SK-N-SH treated with all-trans-retinoic acid at 6 μM for 48 hours (cell line): ENCODE measurements around the gene PPFIA1.

Source experiments
- ATAC-seq: fragments of 200-7000 bp; cut with Tn5 transposase; 3 replicates; pipeline ENCODE4 v1.9.1; 2020; ENCODE audit warnings: mild to moderate bottlenecking, moderate library complexity
- ARNTL ChIP-seq: fragments of 450-650 bp; formaldehyde crosslinking; IDR thresholded peaks from 2 replicates; pipeline ENCODE4 v1.5.0; 2020; ENCODE audit warnings: low read depth, mild to moderate bottlenecking, moderate library complexity, borderline replicate concordance
- CSDC2 ChIP-seq: fragments of 250-450 bp; sonication (Bioruptor Pico); IDR thresholded peaks from 2 replicates; pipeline ENCODE4 v1.5.0; 2020; ENCODE audit warnings: mild to moderate bottlenecking, moderate library complexity
- ESRRG ChIP-seq: fragments of 250-450 bp; sonication (Bioruptor Pico); IDR thresholded peaks from 2 replicates; pipeline ENCODE4 v1.6.1; 2021; ENCODE audit warnings: mild to moderate bottlenecking
- GLIS3 ChIP-seq: fragments of 250-450 bp; sonication (Bioruptor Pico); IDR thresholded peaks from 2 replicates; pipeline ENCODE4 v1.5.0; 2020; ENCODE audit warnings: mild to moderate bottlenecking, moderate library complexity
- ISL1 ChIP-seq: fragments of 250-450 bp; sonication (Bioruptor Pico); IDR thresholded peaks from 2 replicates; pipeline ENCODE4 v2.1.2; 2022; ENCODE audit warnings: mild to moderate bottlenecking, moderate library complexity
- OSR1 ChIP-seq: fragments of 250-450 bp; sonication (Bioruptor Pico); IDR thresholded peaks from 2 replicates; pipeline ENCODE4 v1.8.0; 2022; ENCODE audit warnings: moderate library complexity, mild to moderate bottlenecking, inconsistent platforms
- RARB ChIP-seq: fragments of 250-450 bp; sonication (Bioruptor Pico); IDR thresholded peaks from 2 replicates; pipeline ENCODE4 v1.8.0; 2021; ENCODE audit warnings: mild to moderate bottlenecking, moderate library complexity
- SNAI2 ChIP-seq: fragments of 250-450 bp; sonication (Bioruptor Pico); IDR thresholded peaks from 2 replicates; pipeline ENCODE4 v1.5.0; 2020; ENCODE audit warnings: mild to moderate bottlenecking, moderate library complexity
- TCF4 ChIP-seq: fragments of 250-450 bp; sonication (Bioruptor Pico); IDR thresholded peaks from 2 replicates; pipeline ENCODE4 v1.8.0; 2021; ENCODE audit warnings: mild to moderate bottlenecking, moderate library complexity, borderline replicate concordance
- TOX ChIP-seq: fragments of 250-450 bp; sonication (Bioruptor Pico); IDR thresholded peaks from 2 replicates; pipeline ENCODE4 v1.8.0; 2021; ENCODE audit warnings: mild to moderate bottlenecking, moderate library complexity, borderline replicate concordance
- ZC3H10 ChIP-seq: fragments of 250-450 bp; sonication (Bioruptor Pico); IDR thresholded peaks from 2 replicates; pipeline ENCODE4 v1.5.1; 2021; ENCODE audit warnings: mild to moderate bottlenecking, moderate library complexity
- ZFP3 ChIP-seq: fragments of 250-450 bp; sonication (Bioruptor Pico); IDR thresholded peaks from 2 replicates; pipeline ENCODE4 v1.5.0; 2020; ENCODE audit warnings: mild to moderate bottlenecking, moderate library complexity
- ZFP30 ChIP-seq: fragments of 450-650 bp; formaldehyde crosslinking; IDR thresholded peaks from 2 replicates; pipeline ENCODE4 v1.5.0; 2022; ENCODE audit warnings: mild to moderate bottlenecking, moderate library complexity
- ZNF565 ChIP-seq: fragments of 450-650 bp; formaldehyde crosslinking; conservative IDR thresholded peaks from 2 replicates; pipeline ENCODE4 v1.5.0; 2020; ENCODE audit warnings: low read depth, mild to moderate bottlenecking, moderate library complexity
- ZNF70 ChIP-seq: fragments of 450-650 bp; formaldehyde crosslinking; IDR thresholded peaks from 2 replicates; pipeline ENCODE4 v1.5.0; 2020; ENCODE audit warnings: mild to moderate bottlenecking, moderate library complexity
- ZNF8 ChIP-seq: fragments of 450-650 bp; formaldehyde crosslinking; IDR thresholded peaks from 2 replicates; pipeline ENCODE4 v1.5.0; 2020; ENCODE audit warnings: mild to moderate bottlenecking, moderate library complexity
- TF ChIP-seq, protein P1 (sequence below): fragments of 250-450 bp; sonication (Bioruptor Pico); IDR thresholded peaks from 2 replicates; pipeline ENCODE4 v1.8.0; 2020; ENCODE audit warnings: mild to moderate bottlenecking, moderate library complexity, borderline replicate concordance
- TF ChIP-seq, protein P2 (sequence below): fragments of 250-450 bp; sonication (Bioruptor Pico); IDR thresholded peaks from 2 replicates; pipeline ENCODE4 v1.5.1; 2021; ENCODE audit warnings: mild to moderate bottlenecking, moderate library complexity
- TF ChIP-seq, protein P3 (sequence below): fragments of 250-450 bp; sonication (Bioruptor Pico); IDR thresholded peaks from 2 replicates; pipeline ENCODE4 v1.5.0; 2020; ENCODE audit warnings: mild to moderate bottlenecking, moderate library complexity
- TF ChIP-seq, protein P4 (sequence below): fragments of 250-450 bp; sonication (Bioruptor Pico); IDR thresholded peaks from 2 replicates; pipeline ENCODE4 v1.8.0; 2021; ENCODE audit warnings: low read depth, mild to moderate bottlenecking, moderate library complexity, borderline replicate concordance

Gene PPFIA1

DNA sequence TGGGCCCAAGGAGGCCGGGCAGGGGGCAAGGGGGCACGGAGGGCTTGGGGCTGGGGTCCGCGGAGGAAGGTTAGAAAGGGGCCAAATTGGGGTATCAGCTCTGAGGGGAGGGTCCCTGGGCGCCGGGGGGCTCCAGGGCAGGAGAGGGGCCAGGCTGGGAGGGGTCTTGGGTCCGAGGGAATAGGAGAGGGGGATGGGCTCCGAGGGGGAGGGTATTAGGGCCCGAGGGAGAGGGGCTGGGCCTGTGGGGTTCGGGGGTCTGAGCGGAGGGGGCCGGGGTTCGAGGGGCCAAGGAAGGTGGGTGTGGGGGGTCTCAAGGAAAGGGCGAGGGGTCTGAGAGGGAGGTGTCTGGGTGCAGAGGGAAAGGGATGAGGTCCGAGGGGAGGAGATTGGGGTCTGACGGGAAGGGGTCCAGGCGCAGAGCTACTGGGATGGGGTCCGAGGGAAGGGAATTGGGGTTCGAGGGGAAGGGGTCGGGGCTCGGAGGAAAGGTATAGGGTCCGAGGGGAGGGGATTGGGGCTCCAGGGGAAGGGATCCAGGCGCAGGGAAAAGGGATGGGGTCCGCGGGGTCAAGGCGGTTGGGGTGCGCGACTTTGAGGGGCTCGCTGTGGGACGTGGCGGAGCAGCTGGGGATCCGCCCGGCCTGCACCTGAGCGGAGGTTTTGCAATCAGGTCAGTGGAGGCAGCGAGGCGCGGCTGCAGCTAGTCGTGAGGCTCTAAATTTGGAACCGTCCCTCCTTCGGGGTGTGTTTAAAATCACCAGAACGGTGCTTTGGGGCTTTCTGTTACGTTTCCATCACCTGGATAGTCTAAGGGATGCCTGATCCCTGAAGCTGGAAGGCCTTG, 128.6 kb downstream of the PPFIA1 start:
- ATAC-seq, result no peak; the same call in 2 of the 3 replicates
- TF ChIP-seq ARNTL (CRISPR knock-in tag), result no peak
- TF ChIP-seq, protein P1, sequence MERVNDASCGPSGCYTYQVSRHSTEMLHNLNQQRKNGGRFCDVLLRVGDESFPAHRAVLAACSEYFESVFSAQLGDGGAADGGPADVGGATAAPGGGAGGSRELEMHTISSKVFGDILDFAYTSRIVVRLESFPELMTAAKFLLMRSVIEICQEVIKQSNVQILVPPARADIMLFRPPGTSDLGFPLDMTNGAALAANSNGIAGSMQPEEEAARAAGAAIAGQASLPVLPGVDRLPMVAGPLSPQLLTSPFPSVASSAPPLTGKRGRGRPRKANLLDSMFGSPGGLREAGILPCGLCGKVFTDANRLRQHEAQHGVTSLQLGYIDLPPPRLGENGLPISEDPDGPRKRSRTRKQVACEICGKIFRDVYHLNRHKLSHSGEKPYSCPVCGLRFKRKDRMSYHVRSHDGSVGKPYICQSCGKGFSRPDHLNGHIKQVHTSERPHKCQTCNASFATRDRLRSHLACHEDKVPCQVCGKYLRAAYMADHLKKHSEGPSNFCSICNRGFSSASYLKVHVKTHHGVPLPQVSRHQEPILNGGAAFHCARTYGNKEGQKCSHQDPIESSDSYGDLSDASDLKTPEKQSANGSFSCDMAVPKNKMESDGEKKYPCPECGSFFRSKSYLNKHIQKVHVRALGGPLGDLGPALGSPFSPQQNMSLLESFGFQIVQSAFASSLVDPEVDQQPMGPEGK, result no peak
- TF ChIP-seq TOX (CRISPR knock-in tag), result no peak
- TF ChIP-seq ZNF8 (CRISPR knock-in tag), result no peak
- TF ChIP-seq, protein P2, sequence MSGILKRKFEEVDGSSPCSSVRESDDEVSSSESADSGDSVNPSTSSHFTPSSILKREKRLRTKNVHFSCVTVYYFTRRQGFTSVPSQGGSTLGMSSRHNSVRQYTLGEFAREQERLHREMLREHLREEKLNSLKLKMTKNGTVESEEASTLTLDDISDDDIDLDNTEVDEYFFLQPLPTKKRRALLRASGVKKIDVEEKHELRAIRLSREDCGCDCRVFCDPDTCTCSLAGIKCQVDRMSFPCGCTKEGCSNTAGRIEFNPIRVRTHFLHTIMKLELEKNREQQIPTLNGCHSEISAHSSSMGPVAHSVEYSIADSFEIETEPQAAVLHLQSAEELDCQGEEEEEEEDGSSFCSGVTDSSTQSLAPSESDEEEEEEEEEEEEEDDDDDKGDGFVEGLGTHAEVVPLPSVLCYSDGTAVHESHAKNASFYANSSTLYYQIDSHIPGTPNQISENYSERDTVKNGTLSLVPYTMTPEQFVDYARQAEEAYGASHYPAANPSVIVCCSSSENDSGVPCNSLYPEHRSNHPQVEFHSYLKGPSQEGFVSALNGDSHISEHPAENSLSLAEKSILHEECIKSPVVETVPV (CRISPR knock-in tag), result no peak
- no peak for TF ChIP-seq RARB (CRISPR knock-in tag)

DNA sequence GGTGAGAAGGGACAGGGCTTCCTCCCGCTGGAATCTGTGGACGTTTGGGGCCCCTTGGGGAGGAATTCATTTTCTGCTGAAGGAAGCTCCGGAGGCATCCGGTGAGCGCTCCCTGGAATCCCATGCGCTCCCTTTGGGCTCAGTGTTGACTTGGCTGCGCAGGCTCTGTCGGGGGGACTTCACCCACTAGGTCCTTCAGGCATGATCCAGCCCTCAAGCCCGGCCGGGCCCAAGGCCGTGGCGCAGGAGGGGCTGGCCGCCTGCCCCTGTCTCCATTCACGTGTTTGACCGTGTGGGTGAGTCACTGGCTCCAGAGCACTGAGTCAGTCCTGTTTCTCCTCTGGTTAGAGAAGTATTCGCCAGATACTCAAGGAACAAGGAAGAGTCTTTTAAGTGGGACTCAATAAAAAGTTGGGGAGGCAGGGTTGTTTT, 129.2 kb downstream of the PPFIA1 start:
- peak; percentile 82 for ATAC-seq
- TF ChIP-seq TCF4 (no peak), ZNF565 (no peak)
- TF ChIP-seq, protein P1, result no peak

DNA sequence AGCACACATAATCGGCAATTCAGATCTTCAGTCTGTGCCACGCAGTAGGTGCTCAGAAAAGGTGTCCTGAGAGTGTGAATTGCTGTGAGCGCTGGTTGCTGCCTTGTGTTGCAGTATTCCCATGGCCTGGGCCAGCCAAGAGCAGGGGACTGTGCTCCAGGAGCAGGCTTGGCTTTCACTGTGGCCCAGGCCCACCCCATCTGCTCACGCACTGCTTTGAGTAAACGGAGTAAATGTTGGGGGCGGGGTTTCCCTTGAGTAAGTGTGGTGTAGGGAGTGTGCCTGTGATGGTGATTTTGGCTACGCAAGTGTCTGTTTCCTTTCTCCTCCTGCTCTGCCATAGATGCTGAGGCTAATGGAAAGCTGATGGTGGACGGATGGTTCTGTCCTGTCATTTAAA, 130.2 kb downstream of the PPFIA1 start:
- no peak for TF ChIP-seq ZFP30 (CRISPR knock-in tag)
- TF ChIP-seq SNAI2 (CRISPR knock-in tag), result no peak
- TF ChIP-seq, protein P3, sequence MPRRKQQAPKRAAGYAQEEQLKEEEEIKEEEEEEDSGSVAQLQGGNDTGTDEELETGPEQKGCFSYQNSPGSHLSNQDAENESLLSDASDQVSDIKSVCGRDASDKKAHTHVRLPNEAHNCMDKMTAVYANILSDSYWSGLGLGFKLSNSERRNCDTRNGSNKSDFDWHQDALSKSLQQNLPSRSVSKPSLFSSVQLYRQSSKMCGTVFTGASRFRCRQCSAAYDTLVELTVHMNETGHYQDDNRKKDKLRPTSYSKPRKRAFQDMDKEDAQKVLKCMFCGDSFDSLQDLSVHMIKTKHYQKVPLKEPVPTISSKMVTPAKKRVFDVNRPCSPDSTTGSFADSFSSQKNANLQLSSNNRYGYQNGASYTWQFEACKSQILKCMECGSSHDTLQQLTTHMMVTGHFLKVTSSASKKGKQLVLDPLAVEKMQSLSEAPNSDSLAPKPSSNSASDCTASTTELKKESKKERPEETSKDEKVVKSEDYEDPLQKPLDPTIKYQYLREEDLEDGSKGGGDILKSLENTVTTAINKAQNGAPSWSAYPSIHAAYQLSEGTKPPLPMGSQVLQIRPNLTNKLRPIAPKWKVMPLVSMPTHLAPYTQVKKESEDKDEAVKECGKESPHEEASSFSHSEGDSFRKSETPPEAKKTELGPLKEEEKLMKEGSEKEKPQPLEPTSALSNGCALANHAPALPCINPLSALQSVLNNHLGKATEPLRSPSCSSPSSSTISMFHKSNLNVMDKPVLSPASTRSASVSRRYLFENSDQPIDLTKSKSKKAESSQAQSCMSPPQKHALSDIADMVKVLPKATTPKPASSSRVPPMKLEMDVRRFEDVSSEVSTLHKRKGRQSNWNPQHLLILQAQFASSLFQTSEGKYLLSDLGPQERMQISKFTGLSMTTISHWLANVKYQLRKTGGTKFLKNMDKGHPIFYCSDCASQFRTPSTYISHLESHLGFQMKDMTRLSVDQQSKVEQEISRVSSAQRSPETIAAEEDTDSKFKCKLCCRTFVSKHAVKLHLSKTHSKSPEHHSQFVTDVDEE (CRISPR knock-in tag), result no peak
- TF ChIP-seq ISL1, result no peak
- no peak for TF ChIP-seq ZFP3 (CRISPR knock-in tag)
- TF ChIP-seq ESRRG (CRISPR knock-in tag), result no peak
- TF ChIP-seq TCF4, result no peak
- TF ChIP-seq, protein P2 (CRISPR knock-in tag), result no peak
- TF ChIP-seq ARNTL (CRISPR knock-in tag), result no peak
- TF ChIP-seq CSDC2, result no peak
- no peak for TF ChIP-seq GLIS3 (CRISPR knock-in tag)
- TF ChIP-seq ZNF70 (CRISPR knock-in tag), result no peak
- TF ChIP-seq ZC3H10, result no peak
- TF ChIP-seq, protein P4, sequence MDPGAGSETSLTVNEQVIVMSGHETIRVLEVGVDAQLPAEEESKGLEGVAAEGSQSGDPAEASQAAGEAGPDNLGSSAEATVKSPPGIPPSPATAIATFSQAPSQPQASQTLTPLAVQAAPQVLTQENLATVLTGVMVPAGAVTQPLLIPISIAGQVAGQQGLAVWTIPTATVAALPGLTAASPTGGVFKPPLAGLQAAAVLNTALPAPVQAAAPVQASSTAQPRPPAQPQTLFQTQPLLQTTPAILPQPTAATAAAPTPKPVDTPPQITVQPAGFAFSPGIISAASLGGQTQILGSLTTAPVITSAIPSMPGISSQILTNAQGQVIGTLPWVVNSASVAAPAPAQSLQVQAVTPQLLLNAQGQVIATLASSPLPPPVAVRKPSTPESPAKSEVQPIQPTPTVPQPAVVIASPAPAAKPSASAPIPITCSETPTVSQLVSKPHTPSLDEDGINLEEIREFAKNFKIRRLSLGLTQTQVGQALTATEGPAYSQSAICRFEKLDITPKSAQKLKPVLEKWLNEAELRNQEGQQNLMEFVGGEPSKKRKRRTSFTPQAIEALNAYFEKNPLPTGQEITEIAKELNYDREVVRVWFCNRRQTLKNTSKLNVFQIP, result no peak
- no peak for TF ChIP-seq OSR1 (CRISPR knock-in tag)
- ATAC-seq, result no peak
